HCT116 (cell line): ENCODE results near the gene TNFAIP3. TPM values are rescaled to one million over a fixed set of nuclear protein-coding genes. Genes with fewer than 3 reads are reported as not detected.

Experiments used
- ATAC-seq: fragments of 200-7000 bp; cut with Tn5 transposase; 2 replicates; pipeline ENCODE4 v1.9.1; 2020; ENCODE audit warnings: mild to moderate bottlenecking, moderate library complexity
- BruUV-seq: library from RNA; stranded (reverse); fragments of 400-500 nt; replicated peaks from 2 replicates; lab custom pipeline; 2021; lab: Mats Ljungman, UMichigan
- CTCF ChIA-PET: fragments of 300-600 bp; sonication (Branson Sonifier 250); formaldehyde crosslinking; loops from one replicate; lab custom pipeline; 2021; ENCODE audit warnings: antibody characterized with exemption; lab: Charles Lee
- POLR2A ChIA-PET: fragments of 300-600, 350-600 bp; sonication (Branson Sonifier 250); formaldehyde crosslinking; loops from one replicate; lab custom pipeline; 2021; ENCODE audit warnings: antibody characterized with exemption; lab: Charles Lee
- RAD21 ChIA-PET, 2 experiments: fragments of 300-600 bp; sonication (Branson Sonifier 250); formaldehyde crosslinking; loops; one replicate each; lab custom pipeline; 2023; ENCODE audit warnings: low total read pairs in 2 of 2; ENCODE audit not compliant: uncharacterized antibody in 2 of 2, unreplicated experiment in 2 of 2, low non-redundant PET in 1 of 2; lab: Charles Lee
- DNase-seq: peaks from one replicate; pipeline ENCODE4 v3.0.0-alpha.2; 2010; ENCODE audit warnings: low read depth, low spot score
- H2AFZ ChIP-seq: fragments of 200-600 bp; shearing (Covaris generic), sonication (generic); 2 replicates; pipeline ENCODE4 v1.6.1; 2017; ENCODE audit warnings: low read depth, mixed run types, mixed read lengths, antibody characterized with exemption, low read length; ENCODE audit not compliant: poor library complexity, severe bottlenecking
- H3K27ac ChIP-seq: 2 replicates; pipeline ENCODE4 v1.5.1; 2012; ENCODE audit warnings: low read depth, low read length
- H3K27me3 ChIP-seq: fragments of 200-600 bp; sonication (generic); 2 replicates; pipeline ENCODE4 v1.6.1; 2016; ENCODE audit warnings: mixed run types, low read length, mixed read lengths; ENCODE audit not compliant: insufficient read depth
- H3K36me3 ChIP-seq, 2 experiments: fragments of 200-500 bp in 1 of 2; fragments of 200-600 bp in 1 of 2; sonication (Bioruptor generic) in 1 of 2; sonication (generic) in 1 of 2; 2 replicates each; pipeline versions ENCODE4 v1.5.1 to v1.6.1; 2014 to 2016; ENCODE audit warnings: low read length in 2 of 2, inconsistent platforms in 1 of 2, mixed read lengths in 1 of 2, mixed run types in 1 of 2; ENCODE audit not compliant: insufficient read depth in 2 of 2, control insufficient read depth in 1 of 2
- H3K4me1 ChIP-seq, 2 experiments: fragments of 200-600 bp in 1 of 2; sonication (generic) in 1 of 2; 2 replicates each; pipeline versions ENCODE4 v1.5.1 to v1.6.1; 2012 to 2017; ENCODE audit warnings: low read length in 2 of 2, inconsistent platforms in 1 of 2, mild to moderate bottlenecking in 1 of 2, mixed read lengths in 1 of 2, mixed run types in 1 of 2, moderate library complexity in 1 of 2; ENCODE audit not compliant: insufficient read depth in 2 of 2, control insufficient read depth in 1 of 2
- H3K4me2 ChIP-seq: fragments of 200-600 bp; sonication (generic); 2 replicates; pipeline ENCODE4 v1.6.1; 2017; ENCODE audit warnings: mixed run types, low read length, mixed read lengths
- H3K4me3 ChIP-seq, 2 experiments: fragments of 200-600 bp in 1 of 2; sonication (generic) in 1 of 2; replicated peaks in 1 of 2; 2 replicates each; pipeline ENCODE4 v1.5.1; 2011 to 2016; ENCODE audit warnings: low read length in 2 of 2, control low read depth in 1 of 2, low read depth in 1 of 2, mild to moderate bottlenecking in 1 of 2, mixed read lengths in 1 of 2, mixed run types in 1 of 2
- H3K79me2 ChIP-seq: fragments of 200-600 bp; sonication (generic); 2 replicates; pipeline ENCODE4 v1.6.1; 2017; ENCODE audit warnings: mild to moderate bottlenecking, mixed run types, low read length, moderate library complexity, mixed read lengths; ENCODE audit not compliant: insufficient read depth
- H3K9ac ChIP-seq: fragments of 200-600 bp; sonication (generic); 2 replicates; pipeline ENCODE4 v1.6.1; 2016; ENCODE audit warnings: low read length, mixed read lengths
- H3K9me2 ChIP-seq: fragments of 200-600 bp; sonication (generic), shearing (Covaris generic); 2 replicates; pipeline ENCODE4 v1.6.1; 2017; ENCODE audit warnings: mixed run types, mild to moderate bottlenecking, moderate library complexity; ENCODE audit not compliant: insufficient read depth
- H3K9me3 ChIP-seq, 2 experiments: fragments of 200-500 bp in 1 of 2; fragments of 200-600 bp in 1 of 2; sonication (Bioruptor generic) in 1 of 2; sonication (generic) in 1 of 2; 2 replicates each; pipeline ENCODE4 v1.6.1; 2014 to 2017; ENCODE audit warnings: low read length in 2 of 2, mixed read lengths in 2 of 2, inconsistent platforms in 1 of 2, low read depth in 1 of 2, mild to moderate bottlenecking in 1 of 2, mixed run types in 1 of 2, moderate library complexity in 1 of 2; ENCODE audit not compliant: control insufficient read depth in 1 of 2, insufficient read depth in 1 of 2
- H4K20me1 ChIP-seq: fragments of 200-600 bp; sonication (generic), shearing (Covaris generic); 2 replicates; pipeline ENCODE4 v1.6.1; 2017; ENCODE audit warnings: mixed run types, mild to moderate bottlenecking, moderate library complexity; ENCODE audit not compliant: insufficient read depth
- EGR1 ChIP-seq: IDR thresholded peaks from 2 replicates; pipeline ENCODE4 v1.6.1; 2012; ENCODE audit warnings: low read depth
- EZH2 ChIP-seq: fragments of 200-600 bp; sonication (generic); IDR thresholded peaks from 2 replicates; pipeline ENCODE4 v1.6.1; 2017; ENCODE audit warnings: antibody characterized with exemption, mixed run types
- FOSL1 ChIP-seq: IDR thresholded peaks from 2 replicates; pipeline ENCODE4 v1.6.1; 2012; ENCODE audit warnings: low read depth
- JUND ChIP-seq: IDR thresholded peaks from 2 replicates; pipeline ENCODE4 v1.6.1; 2012
- POLR2AphosphoS5 ChIP-seq: IDR thresholded peaks from 2 replicates; pipeline ENCODE4 v1.6.1; 2011; ENCODE audit warnings: mild to moderate bottlenecking, low read depth, low read length, moderate library complexity
- RAD21 ChIP-seq: IDR thresholded peaks from 2 replicates; pipeline ENCODE4 v1.6.1; 2012; ENCODE audit warnings: low read depth, mild to moderate bottlenecking
- SIN3A ChIP-seq: IDR thresholded peaks from 2 replicates; pipeline ENCODE4 v1.6.1; 2012; ENCODE audit warnings: low read depth
- TCF7L2 ChIP-seq: IDR thresholded peaks from 2 replicates; pipeline ENCODE4 v1.7.0; 2011; ENCODE audit warnings: borderline replicate concordance, inconsistent platforms; ENCODE audit not compliant: insufficient read depth, insufficient read length; ENCODE audit errors: extremely low read depth
- YY1 ChIP-seq: IDR thresholded peaks from 2 replicates; pipeline ENCODE4 v1.6.1; 2011; ENCODE audit warnings: low read length, low read depth, moderate library complexity, mild to moderate bottlenecking; ENCODE audit not compliant: insufficient replicate concordance; ENCODE audit errors: extremely low read depth
- ZNF274 ChIP-seq: fragments of 200-500 bp; sonication (Bioruptor generic); IDR thresholded peaks from 2 replicates; pipeline ENCODE4 v1.6.1; 2014; ENCODE audit warnings: mild to moderate bottlenecking, low read depth, low read length, inconsistent platforms
- intact Hi-C: fragments of 100-400 bp; cut with micrococcal nuclease; formaldehyde crosslinking; loops from 2 replicates; pipeline ENCODE4 v1.10.0; 2022
- total RNA-seq: library from RNA; stranded (reverse); gene quantifications from one replicate; pipeline ENCODE4 v1.2.1, GENCODE V29; 2021; ENCODE audit not compliant: unreplicated experiment
- TF ChIP-seq, protein P1 (sequence below): IDR thresholded peaks from 2 replicates; pipeline ENCODE4 v1.6.1; 2012
- TF ChIP-seq, protein P2 (sequence below), 3 experiments: fragments of 200-600 bp in 1 of 3; sonication (generic) in 1 of 3; IDR thresholded peaks in 2 of 3; conservative IDR thresholded peaks in 1 of 3; 2 replicates each; pipeline ENCODE4 v1.5.1; 2012 to 2017; ENCODE audit warnings: low read depth in 2 of 3, low read length in 2 of 3, antibody characterized with exemption in 1 of 3, borderline replicate concordance in 1 of 3, control low read depth in 1 of 3, mild to moderate bottlenecking in 1 of 3, mixed read lengths in 1 of 3, mixed run types in 1 of 3, moderate library complexity in 1 of 3; ENCODE audit not compliant: insufficient read depth in 1 of 3
- TF ChIP-seq, protein P3 (sequence below): IDR thresholded peaks from 2 replicates; pipeline ENCODE4 v1.6.1; 2012; ENCODE audit warnings: low read depth

The TNFAIP3 gene
- total RNA-seq, 1 experiment from 2014 or later = 4.4 TPM

DNA sequence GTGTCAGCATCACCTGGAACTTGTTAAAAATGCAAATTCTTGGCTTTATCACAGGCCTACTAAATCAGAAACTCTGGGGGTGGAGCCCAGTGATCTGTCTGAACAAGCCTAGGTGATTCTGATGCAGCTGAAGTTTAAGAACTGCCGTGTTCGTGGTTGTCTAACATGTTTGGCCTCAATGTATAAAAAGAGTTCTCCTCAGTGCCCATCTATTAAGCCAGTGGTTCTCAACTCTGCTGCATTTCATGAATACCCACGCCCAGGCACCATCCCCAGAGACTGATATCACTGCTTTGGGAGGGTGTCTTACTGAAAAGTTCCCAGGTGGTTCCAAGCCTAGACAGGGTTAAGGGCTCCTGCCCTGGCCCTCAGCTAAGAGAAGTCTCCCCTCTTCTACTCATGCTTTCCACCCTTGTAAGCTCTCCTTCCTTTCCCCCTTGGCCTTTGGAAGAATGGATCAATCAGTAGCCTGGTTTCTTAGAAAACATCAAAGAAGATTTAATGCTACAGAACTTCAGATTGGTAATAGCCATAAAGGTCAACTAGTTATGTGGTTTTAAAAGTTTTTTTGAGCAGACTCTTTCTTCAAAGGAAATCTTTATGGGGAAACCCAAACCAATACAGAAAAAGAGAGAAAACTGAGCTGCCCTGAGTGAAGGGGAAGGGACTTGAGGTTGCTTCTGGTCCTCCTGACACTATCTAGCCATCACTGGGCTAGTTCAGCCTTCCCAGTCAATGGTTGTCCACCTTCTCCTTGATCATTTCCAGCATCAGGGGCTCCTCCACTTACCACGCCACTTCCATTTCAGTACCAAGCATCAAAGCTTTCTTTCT, 38.9 kb upstream of the TNFAIP3 start:
- no peak overlapping the region for H3K4me2 ChIP-seq
- no peak for DNase-seq
- intact Hi-C loops = no loop called here
- no peaks in the 10 kb centered on the region for H3K9me2 ChIP-seq
- CTCF ChIA-PET = no interaction called here
- H3K9ac ChIP-seq = no peak overlapping the region
- RAD21 ChIA-PET = interaction anchor here in 1 of 2 experiments (0.5 kb wide), 1 partner anchor 38 kb away, joined by 3 read pairs; no protein-coding TSS in a partner anchor
- no peaks in the 10 kb centered on the region for H4K20me1 ChIP-seq
- H3K9me3 ChIP-seq = no peaks in the 10 kb centered on the region
- POLR2A ChIA-PET = no interaction called here
- no peak for ATAC-seq
- H3K4me3 ChIP-seq = no peak overlapping the region
- BruUV-seq = no TSS peak
- H3K4me1 ChIP-seq = peaks cover 4 to 48% of the 10 kb centered on the region in 2 experiments; a peak in 3 of 4 replicates
- no peaks in the 10 kb centered on the region for H3K36me3 ChIP-seq
- H2AFZ ChIP-seq = no peak overlapping the region
- H3K27ac ChIP-seq = no peak overlapping the region
- no peaks in the 10 kb centered on the region for H3K27me3 ChIP-seq
- TF ChIP-seq FOSL1 (no peak), ZNF274 (no peak), EGR1 (no peak), EZH2 (no peak)
- H3K79me2 ChIP-seq = no peaks in the 10 kb centered on the region

DNA sequence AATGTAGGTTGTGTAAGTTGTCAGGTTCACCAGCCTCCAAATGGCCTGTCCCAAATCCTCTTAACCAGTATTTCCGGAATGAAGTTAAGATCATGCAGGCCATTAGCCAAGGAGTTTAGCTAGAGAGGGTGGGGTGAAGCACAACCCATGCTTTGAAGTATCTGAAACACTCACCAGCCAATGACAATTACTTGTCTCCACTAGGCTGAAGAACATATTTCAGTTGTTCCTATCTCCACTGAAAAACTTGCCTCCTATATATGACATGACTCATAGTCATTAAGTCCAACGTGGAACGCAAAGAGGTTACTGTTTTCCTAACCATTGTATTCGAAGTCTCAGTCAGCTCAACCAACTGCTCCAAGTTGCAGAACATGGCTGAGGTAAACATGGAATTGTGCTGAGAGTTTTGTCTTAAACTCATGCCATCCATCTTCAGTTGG, 37.4 kb upstream of the TNFAIP3 start:
- Histone ChIP-seq H3K4me1 (peaks cover 4 to 48% of the 10 kb centered on the region in 2 experiments; a peak in 3 of 4 replicates), H4K20me1 (no peaks in the 10 kb centered on the region), H3K4me2 (peak overlapping the region; percentile 38), H3K36me3 (no peaks in the 10 kb centered on the region), H3K79me2 (no peaks in the 10 kb centered on the region), H3K9me3 (no peaks in the 10 kb centered on the region), H3K4me3 (no peak overlapping the region), H3K27ac (no peak overlapping the region), H3K27me3 (no peaks in the 10 kb centered on the region), H3K9me2 (no peaks in the 10 kb centered on the region), H2AFZ (peak overlapping the region; percentile 40), H3K9ac (no peak overlapping the region)
- DNase-seq (no peak), ATAC-seq (peak; percentile 71)
- intact Hi-C loops = no loop called here
- CTCF ChIA-PET = no interaction called here
- POLR2A ChIA-PET = no interaction called here
- RAD21 ChIA-PET = no interaction called here
- no TSS peak for BruUV-seq
- TF ChIP-seq, protein P1, sequence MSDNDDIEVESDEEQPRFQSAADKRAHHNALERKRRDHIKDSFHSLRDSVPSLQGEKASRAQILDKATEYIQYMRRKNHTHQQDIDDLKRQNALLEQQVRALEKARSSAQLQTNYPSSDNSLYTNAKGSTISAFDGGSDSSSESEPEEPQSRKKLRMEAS = peak; percentile 52
- TF ChIP-seq SIN3A (no peak), YY1 (no peak), RAD21 (no peak), EZH2 (no peak), POLR2AphosphoS5 (no peak), TCF7L2 (peak; percentile 62), JUND (0 out of 2 replicates have a peak, but pooled peaks have one; percentile 16)
- TF ChIP-seq, protein P2, sequence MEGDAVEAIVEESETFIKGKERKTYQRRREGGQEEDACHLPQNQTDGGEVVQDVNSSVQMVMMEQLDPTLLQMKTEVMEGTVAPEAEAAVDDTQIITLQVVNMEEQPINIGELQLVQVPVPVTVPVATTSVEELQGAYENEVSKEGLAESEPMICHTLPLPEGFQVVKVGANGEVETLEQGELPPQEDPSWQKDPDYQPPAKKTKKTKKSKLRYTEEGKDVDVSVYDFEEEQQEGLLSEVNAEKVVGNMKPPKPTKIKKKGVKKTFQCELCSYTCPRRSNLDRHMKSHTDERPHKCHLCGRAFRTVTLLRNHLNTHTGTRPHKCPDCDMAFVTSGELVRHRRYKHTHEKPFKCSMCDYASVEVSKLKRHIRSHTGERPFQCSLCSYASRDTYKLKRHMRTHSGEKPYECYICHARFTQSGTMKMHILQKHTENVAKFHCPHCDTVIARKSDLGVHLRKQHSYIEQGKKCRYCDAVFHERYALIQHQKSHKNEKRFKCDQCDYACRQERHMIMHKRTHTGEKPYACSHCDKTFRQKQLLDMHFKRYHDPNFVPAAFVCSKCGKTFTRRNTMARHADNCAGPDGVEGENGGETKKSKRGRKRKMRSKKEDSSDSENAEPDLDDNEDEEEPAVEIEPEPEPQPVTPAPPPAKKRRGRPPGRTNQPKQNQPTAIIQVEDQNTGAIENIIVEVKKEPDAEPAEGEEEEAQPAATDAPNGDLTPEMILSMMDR (IDR thresholded peaks at IDR 0.05 in 2 of 3, conservative IDR thresholded peaks at IDR 0.05 in 1 of 3; ENCODE audit: borderline replicate concordance in 1 of 3, insufficient read depth in 1 of 3, low read depth in 2 of 3, low read length in 2 of 3) = no peak
- TF ChIP-seq, protein P3, sequence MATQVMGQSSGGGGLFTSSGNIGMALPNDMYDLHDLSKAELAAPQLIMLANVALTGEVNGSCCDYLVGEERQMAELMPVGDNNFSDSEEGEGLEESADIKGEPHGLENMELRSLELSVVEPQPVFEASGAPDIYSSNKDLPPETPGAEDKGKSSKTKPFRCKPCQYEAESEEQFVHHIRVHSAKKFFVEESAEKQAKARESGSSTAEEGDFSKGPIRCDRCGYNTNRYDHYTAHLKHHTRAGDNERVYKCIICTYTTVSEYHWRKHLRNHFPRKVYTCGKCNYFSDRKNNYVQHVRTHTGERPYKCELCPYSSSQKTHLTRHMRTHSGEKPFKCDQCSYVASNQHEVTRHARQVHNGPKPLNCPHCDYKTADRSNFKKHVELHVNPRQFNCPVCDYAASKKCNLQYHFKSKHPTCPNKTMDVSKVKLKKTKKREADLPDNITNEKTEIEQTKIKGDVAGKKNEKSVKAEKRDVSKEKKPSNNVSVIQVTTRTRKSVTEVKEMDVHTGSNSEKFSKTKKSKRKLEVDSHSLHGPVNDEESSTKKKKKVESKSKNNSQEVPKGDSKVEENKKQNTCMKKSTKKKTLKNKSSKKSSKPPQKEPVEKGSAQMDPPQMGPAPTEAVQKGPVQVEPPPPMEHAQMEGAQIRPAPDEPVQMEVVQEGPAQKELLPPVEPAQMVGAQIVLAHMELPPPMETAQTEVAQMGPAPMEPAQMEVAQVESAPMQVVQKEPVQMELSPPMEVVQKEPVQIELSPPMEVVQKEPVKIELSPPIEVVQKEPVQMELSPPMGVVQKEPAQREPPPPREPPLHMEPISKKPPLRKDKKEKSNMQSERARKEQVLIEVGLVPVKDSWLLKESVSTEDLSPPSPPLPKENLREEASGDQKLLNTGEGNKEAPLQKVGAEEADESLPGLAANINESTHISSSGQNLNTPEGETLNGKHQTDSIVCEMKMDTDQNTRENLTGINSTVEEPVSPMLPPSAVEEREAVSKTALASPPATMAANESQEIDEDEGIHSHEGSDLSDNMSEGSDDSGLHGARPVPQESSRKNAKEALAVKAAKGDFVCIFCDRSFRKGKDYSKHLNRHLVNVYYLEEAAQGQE = no peak
